Measurements from ENCODE around the gene TOGARAM1.
A peak's percentile ranks its signal among the peaks of the same experiment; 100 is the strongest.

Gene TOGARAM1

GRCh38 chr14:45015133-45015532, 53.1 kb downstream of the TOGARAM1 start (continued):
- no peak for TF ChIP-seq ZNF664 (tag by site-specific recombination; IDR thresholded peaks at IDR 0.05)
- no peak for TF ChIP-seq ZSCAN4 (tag by site-specific recombination; IDR thresholded peaks at IDR 0.05)
- no peak for TF ChIP-seq HOXD13 (CRISPR knock-in tag; IDR thresholded peaks at IDR 0.05; ENCODE audit: borderline replicate concordance)
- TF ChIP-seq ZNF155 (tag by site-specific recombination; IDR thresholded peaks at IDR 0.05), result no peak
- no peak for TF ChIP-seq SP7 (tag by site-specific recombination; IDR thresholded peaks at IDR 0.05)
- TF ChIP-seq ZNF623 (tag by site-specific recombination; IDR thresholded peaks at IDR 0.05), result peak; percentile 59
- no peak for TF ChIP-seq BCL11A (tag by site-specific recombination; IDR thresholded peaks at IDR 0.05; ENCODE audit: low read depth)
- peak; percentile 51; the same call in 1 of the 2 replicates for TF ChIP-seq ZNF140 (tag by site-specific recombination; IDR thresholded peaks at IDR 0.05)
- TF ChIP-seq ZFP41 (tag by site-specific recombination; IDR thresholded peaks at IDR 0.05; ENCODE audit: borderline replicate concordance), result no peak
- TF ChIP-seq TRIM28 (IDR thresholded peaks at IDR 0.05; ENCODE audit: borderline replicate concordance, low read length), result no peak
- no peak for TF ChIP-seq MEIS1 (CRISPR knock-in tag; IDR thresholded peaks at IDR 0.05; ENCODE audit: borderline replicate concordance)
- TF ChIP-seq ZFHX2 (tag by site-specific recombination; conservative IDR thresholded peaks at IDR 0.05), result no peak
- no peak for TF ChIP-seq ZNF280D (tag by site-specific recombination; IDR thresholded peaks at IDR 0.05)
- TF ChIP-seq ZNF138 (tag by site-specific recombination; IDR thresholded peaks at IDR 0.05; ENCODE audit: borderline replicate concordance), result no peak
- TF ChIP-seq ZNF184 (tag by site-specific recombination; IDR thresholded peaks at IDR 0.05), result no peak
- no peak for TF ChIP-seq ZNF280C (tag by site-specific recombination; IDR thresholded peaks at IDR 0.05)
- no peak for TF ChIP-seq ZBTB1 (tag by site-specific recombination; IDR thresholded peaks at IDR 0.05)
- TF ChIP-seq ELK4 (IDR thresholded peaks at IDR 0.05; ENCODE audit: borderline replicate concordance, low read depth, low read length), result no peak
- TF ChIP-seq AEBP2 (tag by site-specific recombination; IDR thresholded peaks at IDR 0.05; ENCODE audit: borderline replicate concordance), result no peak
- no peak for TF ChIP-seq HIC1 (tag by site-specific recombination; IDR thresholded peaks at IDR 0.05)
- no peak for TF ChIP-seq MYNN (tag by site-specific recombination; IDR thresholded peaks at IDR 0.05; ENCODE audit: borderline replicate concordance)
- TF ChIP-seq ZBTB6 (tag by site-specific recombination; IDR thresholded peaks at IDR 0.05), result no peak
- TF ChIP-seq ZBTB48 (tag by site-specific recombination; IDR thresholded peaks at IDR 0.05), result no peak
- no peak for TF ChIP-seq KLF16 (tag by site-specific recombination; IDR thresholded peaks at IDR 0.05)
- TF ChIP-seq GLIS1 (tag by site-specific recombination; IDR thresholded peaks at IDR 0.05), result no peak
- TF ChIP-seq HOXA7 (CRISPR knock-in tag; IDR thresholded peaks at IDR 0.05; ENCODE audit: borderline replicate concordance), result no peak
